Caco-2 (cell line): ENCODE measurements around the gene PCBP3. TPM values are rescaled to one million over a fixed set of nuclear protein-coding genes. Genes with fewer than 3 reads are reported as not detected.

ENCODE experiments used
- BruUV-seq: library from RNA; stranded (reverse); fragments of 400-500 nt; replicated peaks from 2 replicates; lab custom pipeline; 2021; lab: Mats Ljungman, UMichigan
- CTCF ChIA-PET: fragments of 300-600 bp; sonication (Branson Sonifier 250); formaldehyde crosslinking; loops from one replicate; lab custom pipeline; 2022; ENCODE audit warnings: antibody characterized with exemption; lab: Charles Lee
- POLR2A ChIA-PET: fragments of 300-600 bp; sonication (Branson Sonifier 250); formaldehyde crosslinking; loops from one replicate; lab custom pipeline; 2022; ENCODE audit warnings: antibody characterized with exemption; lab: Charles Lee
- DNase-seq, 2 experiments: peaks; one replicate each; pipeline versions ENCODE4 v3.0.0 to v3.0.0-alpha.2; 2020 to 2022
- H3K27me3 ChIP-seq: replicated peaks from 2 replicates; pipeline ENCODE4 v1.6.0; 2011; ENCODE audit warnings: low read length; ENCODE audit not compliant: control insufficient read depth, insufficient read depth
- H3K36me3 ChIP-seq: 2 replicates; pipeline ENCODE4 v1.5.1; 2011; ENCODE audit warnings: low read length; ENCODE audit not compliant: control insufficient read depth, insufficient read depth
- H3K4me1 ChIP-seq: fragments of 250-450 bp; sonication (Bioruptor Pico); 2 replicates; pipeline ENCODE4 v1.5.1; 2020; ENCODE audit warnings: mild to moderate bottlenecking
- H3K4me3 ChIP-seq: 2 replicates; pipeline ENCODE4 v1.5.1; 2011; ENCODE audit warnings: low read depth, mild to moderate bottlenecking, control low read depth, low read length
- H3K9me3 ChIP-seq: fragments of 250-450 bp; sonication (Bioruptor Pico); 2 replicates; pipeline ENCODE4 v1.5.1; 2020; ENCODE audit warnings: mild to moderate bottlenecking, moderate library complexity
- H3K27ac Mint-ChIP-seq: one replicate; pipeline ENCODE4 v1.8.0; 2022; ENCODE audit warnings: mixed read lengths; ENCODE audit not compliant: unreplicated experiment
- H3K27me3 Mint-ChIP-seq: one replicate; pipeline ENCODE4 v1.8.0; 2022; ENCODE audit warnings: mixed read lengths; ENCODE audit not compliant: insufficient read depth, unreplicated experiment
- H3K36me3 Mint-ChIP-seq: one replicate; pipeline ENCODE4 v1.8.0; 2022; ENCODE audit warnings: mild to moderate bottlenecking, mixed read lengths; ENCODE audit not compliant: insufficient read depth, unreplicated experiment
- H3K4me1 Mint-ChIP-seq: one replicate; pipeline ENCODE4 v1.8.0; 2022; ENCODE audit warnings: low read depth, mixed read lengths; ENCODE audit not compliant: unreplicated experiment
- H3K4me3 Mint-ChIP-seq: one replicate; pipeline ENCODE4 v1.8.0; 2022; ENCODE audit warnings: mild to moderate bottlenecking, moderate library complexity, mixed read lengths; ENCODE audit not compliant: unreplicated experiment
- H3K9me3 Mint-ChIP-seq: one replicate; pipeline ENCODE4 v1.8.0; 2022; ENCODE audit warnings: mixed read lengths; ENCODE audit not compliant: unreplicated experiment
- intact Hi-C: fragments of 100-400 bp; cut with micrococcal nuclease; formaldehyde crosslinking; loops from one replicate; pipeline ENCODE4 v1.10.0; 2022; ENCODE audit not compliant: unreplicated experiment
- total RNA-seq: library from RNA; stranded (reverse); gene quantifications from 2 replicates; pipeline ENCODE4 v1.2.3, GENCODE V29; 2022
- TF ChIP-seq, protein P1 (sequence below), 2 experiments: fragments of 200-600 bp in 1 of 2; IDR thresholded peaks; 1 replicate in 1 of 2; 2 replicates in 1 of 2; pipeline versions ENCODE4 v1.5.1 to v1.8.0; 2011 to 2022; ENCODE audit warnings: antibody characterized with exemption in 1 of 2, control low read depth in 1 of 2, inconsistent platforms in 1 of 2, low read depth in 1 of 2, low read length in 1 of 2, mild to moderate bottlenecking in 1 of 2, moderate library complexity in 1 of 2; ENCODE audit not compliant: insufficient read depth in 1 of 2, severe bottlenecking in 1 of 2, unreplicated experiment in 1 of 2

Gene PCBP3
- total RNA-seq, 1 experiment from 2014 or later, result 0.75 TPM

DNA sequence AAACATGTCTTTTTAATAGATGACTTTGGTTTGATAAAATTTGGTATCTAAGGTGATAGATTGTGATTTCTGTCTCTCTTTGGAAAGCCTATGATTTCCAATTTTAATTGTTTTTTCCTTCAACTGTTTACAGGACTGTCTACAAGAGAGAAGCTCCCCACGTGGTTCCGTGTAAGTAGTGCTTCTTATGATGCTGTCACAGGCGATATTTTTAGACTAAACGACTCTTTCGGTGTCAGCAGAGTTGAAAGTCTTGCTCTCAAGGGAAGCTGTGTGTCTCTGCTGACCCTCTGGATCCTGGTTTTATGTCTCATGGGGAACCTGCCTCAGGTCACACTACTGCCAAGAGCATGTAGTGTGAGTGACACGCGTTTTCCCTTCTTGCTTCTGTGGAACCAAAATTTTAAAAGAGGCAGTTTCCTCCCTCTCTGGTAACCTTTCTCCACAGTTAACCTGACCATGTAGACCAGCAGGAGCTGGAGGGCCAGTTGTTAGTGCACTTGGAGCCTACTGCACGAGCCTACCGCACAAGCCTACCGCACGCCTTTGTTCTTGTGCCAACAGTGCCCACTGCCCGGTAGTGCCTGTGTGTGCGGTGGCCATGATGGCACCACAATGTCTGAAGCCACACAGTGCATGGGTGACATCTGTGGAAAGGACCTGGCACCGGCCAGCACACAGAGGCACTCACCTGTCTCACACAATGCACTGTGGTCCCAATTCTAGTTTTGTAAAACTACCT lies 91.9 kb downstream of the PCBP3 start:
- Histone ChIP-seq H3K27me3 (no peaks in the 10 kb centered on the region), H3K4me1 (no peaks in the 10 kb centered on the region), H3K9me3 (no peaks in the 10 kb centered on the region), H3K36me3 (no peaks in the 10 kb centered on the region), H3K4me3 (no peak overlapping the region)
- H3K27ac Mint-ChIP-seq, result no peak overlapping the region
- DNase-seq, result no peak
- no TSS peak for BruUV-seq
- H3K36me3 Mint-ChIP-seq, result no peaks in the 10 kb centered on the region
- H3K27me3 Mint-ChIP-seq, result peaks cover 10% of the 10 kb centered on the region
- H3K4me1 Mint-ChIP-seq, result no peaks in the 10 kb centered on the region
- H3K9me3 Mint-ChIP-seq, result no peaks in the 10 kb centered on the region
- TF ChIP-seq, protein P1, sequence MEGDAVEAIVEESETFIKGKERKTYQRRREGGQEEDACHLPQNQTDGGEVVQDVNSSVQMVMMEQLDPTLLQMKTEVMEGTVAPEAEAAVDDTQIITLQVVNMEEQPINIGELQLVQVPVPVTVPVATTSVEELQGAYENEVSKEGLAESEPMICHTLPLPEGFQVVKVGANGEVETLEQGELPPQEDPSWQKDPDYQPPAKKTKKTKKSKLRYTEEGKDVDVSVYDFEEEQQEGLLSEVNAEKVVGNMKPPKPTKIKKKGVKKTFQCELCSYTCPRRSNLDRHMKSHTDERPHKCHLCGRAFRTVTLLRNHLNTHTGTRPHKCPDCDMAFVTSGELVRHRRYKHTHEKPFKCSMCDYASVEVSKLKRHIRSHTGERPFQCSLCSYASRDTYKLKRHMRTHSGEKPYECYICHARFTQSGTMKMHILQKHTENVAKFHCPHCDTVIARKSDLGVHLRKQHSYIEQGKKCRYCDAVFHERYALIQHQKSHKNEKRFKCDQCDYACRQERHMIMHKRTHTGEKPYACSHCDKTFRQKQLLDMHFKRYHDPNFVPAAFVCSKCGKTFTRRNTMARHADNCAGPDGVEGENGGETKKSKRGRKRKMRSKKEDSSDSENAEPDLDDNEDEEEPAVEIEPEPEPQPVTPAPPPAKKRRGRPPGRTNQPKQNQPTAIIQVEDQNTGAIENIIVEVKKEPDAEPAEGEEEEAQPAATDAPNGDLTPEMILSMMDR (IDR thresholded peaks at IDR 0.05; ENCODE audit: insufficient read depth in 1 of 2, low read depth in 1 of 2, low read length in 1 of 2, severe bottlenecking in 1 of 2, unreplicated experiment in 1 of 2), result no peak
- H3K4me3 Mint-ChIP-seq, result no peak overlapping the region
- ChIA-PET CTCF (no interaction called here), POLR2A (no interaction called here)
- intact Hi-C loops, result no loop called here

DNA sequence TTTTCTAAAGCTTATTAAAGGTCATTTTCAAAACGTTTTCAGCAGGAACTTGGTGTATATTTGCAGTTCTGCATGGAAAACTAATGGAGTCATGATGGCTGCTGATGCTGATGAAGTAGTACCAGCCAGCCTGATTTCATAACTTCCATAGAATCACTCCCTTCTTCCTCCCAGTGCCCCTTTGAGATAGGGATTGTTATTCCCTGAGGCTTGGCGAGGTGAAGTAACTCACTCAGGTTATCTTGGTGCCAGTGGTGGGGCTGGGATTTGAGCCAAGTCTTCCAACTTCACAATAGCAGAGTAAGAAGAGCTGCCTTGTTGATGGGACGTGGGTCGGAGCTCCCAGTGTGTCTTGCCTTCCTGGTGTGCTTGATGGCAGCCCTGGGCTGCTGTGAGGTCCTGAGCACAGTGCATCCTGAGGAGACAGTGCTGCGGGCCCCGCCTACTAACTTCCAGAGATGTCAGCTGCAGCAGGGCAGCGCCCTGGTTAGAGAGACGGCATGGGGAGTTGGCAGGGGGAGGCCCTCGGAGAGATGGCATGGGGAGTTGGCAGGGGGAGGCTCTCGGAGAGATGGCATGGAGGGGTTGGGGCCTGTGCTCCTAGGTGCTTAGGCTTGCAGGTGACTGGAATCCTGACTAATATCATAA lies 92.6 kb downstream of the PCBP3 start:
- intact Hi-C loops, result no loop called here
- H3K36me3 ChIP-seq, result no peaks in the 10 kb centered on the region
- H3K4me3 ChIP-seq, result no peak overlapping the region
- TF ChIP-seq, protein P1 (IDR thresholded peaks at IDR 0.05; ENCODE audit: insufficient read depth in 1 of 2, low read depth in 1 of 2, low read length in 1 of 2, severe bottlenecking in 1 of 2, unreplicated experiment in 1 of 2), result no peak
- Mint-ChIP-seq H3K36me3 (no peaks in the 10 kb centered on the region), H3K4me3 (no peak overlapping the region), H3K27ac (no peak overlapping the region), H3K27me3 (peaks cover 10% of the 10 kb centered on the region), H3K9me3 (no peaks in the 10 kb centered on the region), H3K4me1 (no peaks in the 10 kb centered on the region)
- no peaks in the 10 kb centered on the region for H3K27me3 ChIP-seq
- no peaks in the 10 kb centered on the region for H3K4me1 ChIP-seq
- ChIA-PET POLR2A (no interaction called here), CTCF (no interaction called here)
- DNase-seq, result no peak
- BruUV-seq, result no TSS peak
- H3K9me3 ChIP-seq, result no peaks in the 10 kb centered on the region

DNA sequence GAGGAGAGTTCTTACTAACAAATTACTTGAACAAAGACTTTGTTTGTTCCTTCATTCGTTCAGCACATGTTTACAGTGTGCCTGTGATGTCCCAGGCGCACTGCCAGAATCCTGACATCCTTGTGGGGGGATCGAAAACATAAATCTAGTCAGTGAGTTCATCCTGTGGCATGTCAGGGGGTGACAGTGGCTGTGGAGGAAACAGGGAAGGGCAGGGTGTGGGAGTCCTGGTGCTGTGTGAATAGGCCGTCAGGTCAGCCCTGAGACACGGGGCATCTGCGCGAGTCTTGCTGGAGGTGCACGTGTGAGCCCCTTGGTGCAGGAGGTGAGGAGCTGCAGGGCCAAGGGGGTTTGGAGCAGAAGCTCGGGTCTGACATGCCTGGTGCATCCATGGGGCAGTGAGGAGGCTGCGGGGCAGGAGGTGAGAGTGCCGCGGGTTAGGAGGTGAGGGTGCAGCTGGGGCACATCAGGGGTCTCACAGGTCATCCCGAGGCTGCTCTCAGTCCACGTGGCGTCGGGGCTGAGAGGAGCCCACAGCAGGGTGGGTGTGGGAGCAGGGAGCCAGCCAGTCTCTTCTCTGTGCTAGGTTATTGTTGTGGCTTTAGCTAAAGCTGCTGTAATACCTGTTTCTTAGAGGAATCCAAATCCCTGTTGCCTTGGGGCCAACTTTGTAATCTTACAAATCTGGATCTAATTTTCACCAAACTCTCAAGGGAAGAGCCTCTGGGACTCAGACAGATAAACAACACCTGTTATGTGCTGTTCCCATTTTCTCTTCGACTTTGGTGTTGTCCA lies 93.4 kb downstream of the PCBP3 start:
- DNase-seq, result no peak
- TF ChIP-seq, protein P1 (IDR thresholded peaks at IDR 0.05; ENCODE audit: insufficient read depth in 1 of 2, low read depth in 1 of 2, low read length in 1 of 2, severe bottlenecking in 1 of 2, unreplicated experiment in 1 of 2), result no peak
- CTCF ChIA-PET, result no interaction called here
- Mint-ChIP-seq H3K4me1 (no peaks in the 10 kb centered on the region), H3K9me3 (no peaks in the 10 kb centered on the region), H3K36me3 (no peaks in the 10 kb centered on the region), H3K27ac (no peak overlapping the region), H3K27me3 (peaks cover 7% of the 10 kb centered on the region), H3K4me3 (no peak overlapping the region)
- Histone ChIP-seq H3K27me3 (no peaks in the 10 kb centered on the region), H3K9me3 (no peaks in the 10 kb centered on the region), H3K4me1 (no peaks in the 10 kb centered on the region), H3K36me3 (no peaks in the 10 kb centered on the region), H3K4me3 (no peak overlapping the region)
- intact Hi-C loops, result no loop called here
- no TSS peak for BruUV-seq
- POLR2A ChIA-PET, result no interaction called here
